Vagina (tissue), 2 donors: Measurements from ENCODE around the gene INPP4B. TPM values are rescaled to one million over a fixed set of nuclear protein-coding genes. Genes with fewer than 3 reads are reported as not detected.

Source experiments
- DNase-seq, 2 donors: peaks; one replicate each; pipeline ENCODE4 v3.0.0-alpha.2; 2017; ENCODE audit errors: extremely low spot score in 2 of 2
- H3K27ac ChIP-seq: fragments of 200-600 bp; sonication (generic); one replicate; pipeline ENCODE4 v1.5.1; 2019
- H3K27me3 ChIP-seq: fragments of 200-600 bp; sonication (generic); one replicate; pipeline ENCODE4 v1.5.1; 2019
- H3K36me3 ChIP-seq, 2 donors: fragments of 200-600 bp; sonication (generic); one replicate each; pipeline ENCODE4 v1.5.1; 2017 to 2019
- H3K4me1 ChIP-seq: fragments of 200-600 bp; sonication (generic); one replicate; pipeline ENCODE4 v1.5.1; 2019
- H3K4me3 ChIP-seq, 2 donors: fragments of 200-600 bp; sonication (generic); 1 replicate in 1 of 2; 2 replicates in 1 of 2; pipeline ENCODE4 v1.5.1; 2016 to 2019
- H3K9me3 ChIP-seq: fragments of 200-600 bp; sonication (generic); one replicate; pipeline ENCODE4 v1.5.1; 2019
- POLR2A ChIP-seq, 2 donors: fragments of 450-650 bp; IDR thresholded peaks; one replicate each; pipeline ENCODE4 v1.6.1; 2017; ENCODE audit warnings: antibody characterized with exemption in 2 of 2, mild to moderate bottlenecking in 2 of 2, moderate library complexity in 2 of 2
- POLR2AphosphoS5 ChIP-seq, 2 donors: sonication (generic); formaldehyde crosslinking; IDR thresholded peaks; one replicate each; pipeline ENCODE4 v1.9.0; 2017; ENCODE audit warnings: antibody characterized with exemption in 2 of 2, mild to moderate bottlenecking in 2 of 2, low read depth in 1 of 2; ENCODE audit not compliant: insufficient read depth in 1 of 2
- intact Hi-C: fragments of 100-400 bp; cut with DNase I; formaldehyde crosslinking; loops from one replicate; pipeline ENCODE4 v1.15.1; 2023
- total RNA-seq: library from RNA; depleted of rRNA; stranded (reverse); fragments of >200 nt; gene quantifications from one replicate; pipeline ENCODE4 v1.2.3, GENCODE V29; 2016
- TF ChIP-seq, protein P1 (sequence below), 3 experiments: fragments of 450-650 bp in 2 of 3; fragments of 200-600 bp in 1 of 3; sonication (generic) in 1 of 3; IDR thresholded peaks; one replicate each; pipeline ENCODE4 v1.5.1; 2017 to 2019; ENCODE audit warnings: antibody characterized with exemption in 3 of 3, mild to moderate bottlenecking in 2 of 3, moderate library complexity in 2 of 3

The INPP4B gene
- total RNA-seq, 1 donor from 2014 or later, result 21.1 TPM

DNA sequence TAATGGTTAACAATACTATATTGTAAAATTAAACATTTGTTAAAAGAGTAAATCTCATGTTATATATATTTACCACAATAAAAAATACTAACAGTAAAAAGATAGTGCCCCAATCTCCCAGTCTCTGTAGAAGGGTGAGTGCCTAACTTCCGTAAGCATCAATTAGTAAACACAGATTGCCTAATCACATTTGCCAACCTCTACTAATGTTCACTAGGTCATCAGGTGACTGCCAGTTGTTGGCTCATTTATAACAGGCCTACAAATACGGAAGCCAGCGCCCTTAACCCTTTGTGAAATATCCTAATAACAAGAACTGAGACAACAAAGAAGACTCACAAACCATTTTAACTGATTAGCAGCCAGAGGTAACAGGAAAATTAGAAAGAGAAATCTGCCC, 345.1 kb downstream of the INPP4B start:
- TF ChIP-seq POLR2A (IDR thresholded peaks at IDR 0.05) (no peak), POLR2AphosphoS5 (IDR thresholded peaks at IDR 0.05; ENCODE audit: insufficient read depth in 1 of 2, low read depth in 1 of 2) (no peak)
- TF ChIP-seq, protein P1, sequence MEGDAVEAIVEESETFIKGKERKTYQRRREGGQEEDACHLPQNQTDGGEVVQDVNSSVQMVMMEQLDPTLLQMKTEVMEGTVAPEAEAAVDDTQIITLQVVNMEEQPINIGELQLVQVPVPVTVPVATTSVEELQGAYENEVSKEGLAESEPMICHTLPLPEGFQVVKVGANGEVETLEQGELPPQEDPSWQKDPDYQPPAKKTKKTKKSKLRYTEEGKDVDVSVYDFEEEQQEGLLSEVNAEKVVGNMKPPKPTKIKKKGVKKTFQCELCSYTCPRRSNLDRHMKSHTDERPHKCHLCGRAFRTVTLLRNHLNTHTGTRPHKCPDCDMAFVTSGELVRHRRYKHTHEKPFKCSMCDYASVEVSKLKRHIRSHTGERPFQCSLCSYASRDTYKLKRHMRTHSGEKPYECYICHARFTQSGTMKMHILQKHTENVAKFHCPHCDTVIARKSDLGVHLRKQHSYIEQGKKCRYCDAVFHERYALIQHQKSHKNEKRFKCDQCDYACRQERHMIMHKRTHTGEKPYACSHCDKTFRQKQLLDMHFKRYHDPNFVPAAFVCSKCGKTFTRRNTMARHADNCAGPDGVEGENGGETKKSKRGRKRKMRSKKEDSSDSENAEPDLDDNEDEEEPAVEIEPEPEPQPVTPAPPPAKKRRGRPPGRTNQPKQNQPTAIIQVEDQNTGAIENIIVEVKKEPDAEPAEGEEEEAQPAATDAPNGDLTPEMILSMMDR (IDR thresholded peaks at IDR 0.05), result no peak
- DNase-seq, result no peak
- Histone ChIP-seq H3K27ac (no peak overlapping the region), H3K4me3 (no peak overlapping the region), H3K9me3 (no peaks in the 10 kb centered on the region), H3K27me3 (no peaks in the 10 kb centered on the region), H3K4me1 (no peaks in the 10 kb centered on the region), H3K36me3 (no peaks in the 10 kb centered on the region)
- intact Hi-C loops, result no loop called here

DNA sequence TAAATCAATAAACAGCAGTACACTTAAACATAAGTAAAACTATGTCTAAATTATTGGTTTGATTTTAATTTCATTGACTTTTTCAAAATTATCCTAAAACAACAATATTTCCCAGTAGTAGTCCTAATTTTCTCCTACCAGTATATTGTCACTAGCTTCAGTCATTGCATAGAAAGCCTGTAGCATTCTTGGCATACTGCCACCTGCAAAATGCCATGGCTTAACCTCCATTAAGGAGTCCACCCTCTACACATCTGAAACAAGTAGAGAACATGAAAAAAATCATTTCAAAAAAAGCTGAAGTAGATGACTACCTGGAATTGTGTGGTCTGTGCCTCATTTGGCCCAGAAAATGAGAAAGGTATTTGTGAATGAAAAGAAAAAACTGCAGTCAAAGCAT, 348.5 kb downstream of the INPP4B start:
- Histone ChIP-seq H3K4me1 (no peaks in the 10 kb centered on the region), H3K27ac (no peak overlapping the region), H3K27me3 (no peaks in the 10 kb centered on the region), H3K9me3 (no peaks in the 10 kb centered on the region), H3K4me3 (no peak overlapping the region), H3K36me3 (no peaks in the 10 kb centered on the region)
- TF ChIP-seq POLR2AphosphoS5 (IDR thresholded peaks at IDR 0.05; ENCODE audit: insufficient read depth in 1 of 2, low read depth in 1 of 2) (no peak), POLR2A (IDR thresholded peaks at IDR 0.05) (no peak)
- TF ChIP-seq, protein P1 (IDR thresholded peaks at IDR 0.05), result no peak
- DNase-seq, result no peak
- intact Hi-C loops, result no loop called here

DNA sequence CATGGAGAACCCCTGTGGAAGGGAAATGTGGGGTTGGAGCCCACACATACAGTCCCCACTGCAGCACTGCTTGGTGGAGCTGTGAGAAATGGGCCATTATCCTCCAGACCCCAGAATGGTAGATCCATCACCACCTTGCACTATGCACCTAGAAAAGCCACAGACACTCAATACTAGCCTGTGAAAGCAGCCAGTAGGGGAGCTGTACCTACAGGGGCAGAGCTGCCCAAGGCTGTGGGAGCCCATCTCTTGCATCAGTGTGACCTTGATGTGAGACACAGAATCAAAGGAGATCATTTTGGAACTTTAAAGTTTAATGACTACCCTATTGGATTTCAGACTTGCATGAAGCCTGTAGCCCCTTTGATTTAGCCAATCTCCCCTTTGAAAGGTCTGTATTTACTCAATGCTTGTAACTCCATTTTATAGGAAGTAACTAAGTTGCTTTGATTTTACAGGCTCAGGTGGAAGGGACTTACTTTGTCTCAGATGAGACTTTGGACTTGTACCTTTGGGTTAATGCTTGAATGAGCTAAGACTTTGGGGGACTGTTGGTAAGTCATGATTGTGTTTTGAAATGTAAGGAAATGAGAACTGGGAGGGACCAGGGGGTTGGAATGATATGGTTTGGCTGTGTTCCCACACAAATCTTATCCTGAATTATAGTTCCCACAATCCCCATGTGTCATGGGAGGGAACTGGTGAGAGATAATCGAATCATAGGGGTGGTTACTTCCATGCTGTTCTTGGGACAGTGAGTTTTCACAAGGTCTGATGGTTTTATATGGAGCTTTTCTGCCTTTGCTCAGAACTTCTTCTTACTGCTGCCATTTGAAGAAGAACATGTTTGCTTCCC, 352.6 kb downstream of the INPP4B start:
- intact Hi-C loops, result no loop called here
- TF ChIP-seq, protein P1 (IDR thresholded peaks at IDR 0.05), result no peak
- TF ChIP-seq POLR2A (IDR thresholded peaks at IDR 0.05) (no peak), POLR2AphosphoS5 (IDR thresholded peaks at IDR 0.05; ENCODE audit: insufficient read depth in 1 of 2, low read depth in 1 of 2) (no peak)
- no peak for DNase-seq
- Histone ChIP-seq H3K4me3 (no peak overlapping the region), H3K27ac (no peak overlapping the region), H3K9me3 (no peaks in the 10 kb centered on the region), H3K27me3 (no peaks in the 10 kb centered on the region), H3K4me1 (no peaks in the 10 kb centered on the region), H3K36me3 (no peaks in the 10 kb centered on the region)

DNA sequence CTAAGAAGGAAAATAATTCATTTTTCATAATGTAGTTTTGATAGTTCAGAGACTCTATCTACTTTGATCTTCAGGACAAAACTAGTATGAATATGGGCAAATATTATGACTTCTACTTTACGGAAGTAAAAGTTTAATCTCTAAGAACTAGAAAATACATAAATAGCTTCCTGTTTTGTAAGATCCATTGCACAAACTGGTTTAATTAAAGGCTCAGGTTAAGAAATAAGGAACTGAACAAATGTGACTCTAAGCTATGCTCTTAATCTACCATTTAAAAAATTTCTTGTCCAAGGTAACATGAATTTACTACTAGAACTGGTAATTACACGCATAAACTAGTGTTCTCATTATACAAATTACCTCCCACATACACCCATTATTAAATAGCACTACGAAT, 360.6 kb downstream of the INPP4B start:
- Histone ChIP-seq H3K4me3 (no peak overlapping the region), H3K27me3 (no peaks in the 10 kb centered on the region), H3K9me3 (no peaks in the 10 kb centered on the region), H3K4me1 (no peaks in the 10 kb centered on the region), H3K36me3 (no peaks in the 10 kb centered on the region), H3K27ac (no peak overlapping the region)
- DNase-seq, result no peak
- TF ChIP-seq POLR2A (IDR thresholded peaks at IDR 0.05) (no peak), POLR2AphosphoS5 (IDR thresholded peaks at IDR 0.05; ENCODE audit: insufficient read depth in 1 of 2, low read depth in 1 of 2) (no peak)
- TF ChIP-seq, protein P1 (IDR thresholded peaks at IDR 0.05), result no peak
- intact Hi-C loops, result no loop called here

DNA sequence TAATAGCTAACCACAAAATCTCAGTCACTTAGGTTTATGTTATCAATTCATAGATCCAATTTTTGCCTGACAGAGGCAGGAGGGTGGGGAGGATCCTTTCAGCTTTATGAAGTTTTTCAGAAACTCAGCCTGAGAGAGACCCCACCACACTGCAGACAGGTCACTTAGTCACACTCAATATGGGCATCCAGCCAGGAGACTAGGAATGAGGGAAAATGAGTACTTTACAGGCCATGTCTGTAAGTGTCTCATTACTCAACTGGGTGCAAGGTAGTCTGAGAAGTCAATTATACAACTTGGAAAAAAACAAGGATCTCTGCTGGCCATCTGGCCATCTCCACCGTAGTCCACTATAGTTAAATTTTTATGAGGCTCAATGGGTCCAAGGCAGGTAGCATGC, 365.9 kb downstream of the INPP4B start:
- no peak for DNase-seq
- no peaks in the 10 kb centered on the region for H3K4me1 ChIP-seq
- H3K36me3 ChIP-seq, result no peaks in the 10 kb centered on the region
- H3K9me3 ChIP-seq, result no peaks in the 10 kb centered on the region
- no peaks in the 10 kb centered on the region for H3K27me3 ChIP-seq
- no peak overlapping the region for H3K4me3 ChIP-seq
- H3K27ac ChIP-seq, result no peak overlapping the region
- intact Hi-C loops, result no loop called here
- TF ChIP-seq, protein P1 (IDR thresholded peaks at IDR 0.05), result no peak
- TF ChIP-seq POLR2AphosphoS5 (IDR thresholded peaks at IDR 0.05; ENCODE audit: insufficient read depth in 1 of 2, low read depth in 1 of 2), result no peak
- TF ChIP-seq POLR2A (IDR thresholded peaks at IDR 0.05), result no peak
